Cardiac muscle cell (in vitro differentiated cells and primary cell): ENCODE results near the gene CACNG1. TPM values are rescaled to one million over a fixed set of nuclear protein-coding genes. Genes with fewer than 3 reads are reported as not detected.

Source experiments
- DNase-seq, 2 donors: peaks; one replicate each; pipeline versions ENCODE4 v3.0.0 to v3.0.0-alpha.2; 2010 to 2017; ENCODE audit warnings: low read depth in 1 of 2, low spot score in 1 of 2
- H3K27ac ChIP-seq: fragments of 200-600 bp; sonication (generic); 2 replicates; pipeline ENCODE4 v1.5.1; 2016
- H3K27me3 ChIP-seq: fragments of 200-600 bp; sonication (generic); 2 replicates; pipeline ENCODE4 v1.6.0; 2016; ENCODE audit warnings: control low read depth
- H3K36me3 ChIP-seq: fragments of 200-600 bp; sonication (generic); 2 replicates; pipeline ENCODE4 v1.5.1; 2016; ENCODE audit warnings: control low read depth
- H3K4me1 ChIP-seq: fragments of 200-600 bp; sonication (generic); 2 replicates; pipeline ENCODE4 v1.8.1; 2017; ENCODE audit warnings: low read depth, mild to moderate bottlenecking, mixed run types
- H3K4me3 ChIP-seq: fragments of 200-600 bp; sonication (generic); 2 replicates; pipeline ENCODE4 v1.5.1; 2016; ENCODE audit warnings: mild to moderate bottlenecking
- H3K9me3 ChIP-seq: fragments of 200-600 bp; sonication (generic); 2 replicates; pipeline ENCODE4 v1.5.1; 2017; ENCODE audit warnings: low read depth, mild to moderate bottlenecking, control low read depth
- CTCF ChIP-seq: IDR thresholded peaks from 2 replicates; pipeline ENCODE4 v1.5.1; 2012; ENCODE audit warnings: low read depth, mild to moderate bottlenecking, low read length
- polyA plus RNA-seq: library from polyadenylated mRNA; unstranded; fragments of >200 nt; fragmentation: Nextera tagmentation; extraction: Ambion mirVana; gene quantifications from 2 replicates; pipeline ENCODE4 v1.2.1, GENCODE V29; 2016
- total RNA-seq: library from RNA; depleted of rRNA; stranded (reverse); fragments of >200 nt; gene quantifications from 2 replicates; pipeline ENCODE4 v1.2.3, GENCODE V29; 2016

The CACNG1 gene
- total and polyA plus RNA-seq, 2 experiments from 2014 or later = not detected

GRCh38 chr17:67051837-67052236 is 7.5 kb downstream of the CACNG1 start:
- Histone ChIP-seq H3K4me3 (no peak overlapping the region), H3K27me3 (no peaks in the 10 kb centered on the region), H3K4me1 (no peaks in the 10 kb centered on the region), H3K9me3 (no peaks in the 10 kb centered on the region), H3K27ac (no peak overlapping the region), H3K36me3 (no peaks in the 10 kb centered on the region)
- no peak for TF ChIP-seq CTCF
- no peak for DNase-seq

- Histone ChIP-seq H3K36me3 (no peaks in the 10 kb centered on the region), H3K4me3 (no peak overlapping the region), H3K9me3 (no peaks in the 10 kb centered on the region), H3K4me1 (no peaks in the 10 kb centered on the region), H3K27ac (no peak overlapping the region), H3K27me3 (no peaks in the 10 kb centered on the region)
- DNase-seq = no peak
- TF ChIP-seq CTCF = no peak
Measured at GRCh38 chr17:67052720-67053437, 8.5 kb downstream of the CACNG1 start.

GRCh38 chr17:67053438-67054000 is 9.2 kb downstream of the CACNG1 start:
- H3K36me3 ChIP-seq = no peaks in the 10 kb centered on the region
- DNase-seq = no peak
- no peak overlapping the region for H3K4me3 ChIP-seq
- no peaks in the 10 kb centered on the region for H3K9me3 ChIP-seq
- no peak overlapping the region for H3K27ac ChIP-seq
- no peaks in the 10 kb centered on the region for H3K27me3 ChIP-seq
- no peak for TF ChIP-seq CTCF
- H3K4me1 ChIP-seq = no peaks in the 10 kb centered on the region

- no peaks in the 10 kb centered on the region for H3K4me1 ChIP-seq
- H3K27me3 ChIP-seq = no peaks in the 10 kb centered on the region
- H3K27ac ChIP-seq = no peak overlapping the region
- H3K36me3 ChIP-seq = no peaks in the 10 kb centered on the region
- H3K4me3 ChIP-seq = no peak overlapping the region
- no peaks in the 10 kb centered on the region for H3K9me3 ChIP-seq
- DNase-seq = no peak
- no peak for TF ChIP-seq CTCF
Measured at GRCh38 chr17:67054011-67054591, 9.7 kb downstream of the CACNG1 start.

- Histone ChIP-seq H3K36me3 (no peaks in the 10 kb centered on the region), H3K4me1 (no peaks in the 10 kb centered on the region), H3K27me3 (no peaks in the 10 kb centered on the region), H3K9me3 (no peaks in the 10 kb centered on the region), H3K27ac (no peak overlapping the region), H3K4me3 (no peak overlapping the region)
- TF ChIP-seq CTCF = no peak
- DNase-seq = no peak
Measured at GRCh38 chr17:67054608-67055007, 10.3 kb downstream of the CACNG1 start.
